Measurements from ENCODE around the gene TMCO4. TPM values are rescaled to one million over a fixed set of nuclear protein-coding genes. Genes with fewer than 3 reads are reported as not detected.

Gene TMCO4
- total and polyA plus RNA-seq, 12 donors = 6.1 to 12.2 (median 8.0) TPM

DNA sequence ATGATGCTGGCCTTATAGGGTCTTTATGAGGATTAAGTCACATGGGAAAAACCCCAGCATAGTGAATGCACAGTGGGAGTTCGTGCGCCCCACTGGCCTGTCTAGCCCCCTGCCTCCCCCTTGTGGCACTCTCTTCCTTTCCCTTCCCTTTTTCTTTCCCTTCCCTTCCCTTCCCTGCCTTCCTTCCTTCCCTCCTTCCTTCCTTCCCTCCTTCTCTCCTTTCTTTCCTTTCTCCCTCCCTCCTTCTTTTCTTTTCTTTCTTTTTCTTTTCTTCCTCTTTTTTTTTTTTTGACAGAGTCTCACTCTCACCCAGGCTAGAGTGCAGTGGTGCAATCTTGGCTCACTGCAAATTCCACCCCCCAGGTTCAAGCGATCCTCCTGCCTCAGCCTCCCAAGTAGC is 96.4 kb downstream of the TMCO4 start:
- ATAC-seq = no peak
- H3K36me3 ChIP-seq = peaks cover 0 to 20% (median 0%) of the 10 kb centered on the region in 9 donors
- WGBS, 2 donors = 83 to 92% methylated on average over 3 of the region's 3 CpGs
- TF ChIP-seq, protein P1, sequence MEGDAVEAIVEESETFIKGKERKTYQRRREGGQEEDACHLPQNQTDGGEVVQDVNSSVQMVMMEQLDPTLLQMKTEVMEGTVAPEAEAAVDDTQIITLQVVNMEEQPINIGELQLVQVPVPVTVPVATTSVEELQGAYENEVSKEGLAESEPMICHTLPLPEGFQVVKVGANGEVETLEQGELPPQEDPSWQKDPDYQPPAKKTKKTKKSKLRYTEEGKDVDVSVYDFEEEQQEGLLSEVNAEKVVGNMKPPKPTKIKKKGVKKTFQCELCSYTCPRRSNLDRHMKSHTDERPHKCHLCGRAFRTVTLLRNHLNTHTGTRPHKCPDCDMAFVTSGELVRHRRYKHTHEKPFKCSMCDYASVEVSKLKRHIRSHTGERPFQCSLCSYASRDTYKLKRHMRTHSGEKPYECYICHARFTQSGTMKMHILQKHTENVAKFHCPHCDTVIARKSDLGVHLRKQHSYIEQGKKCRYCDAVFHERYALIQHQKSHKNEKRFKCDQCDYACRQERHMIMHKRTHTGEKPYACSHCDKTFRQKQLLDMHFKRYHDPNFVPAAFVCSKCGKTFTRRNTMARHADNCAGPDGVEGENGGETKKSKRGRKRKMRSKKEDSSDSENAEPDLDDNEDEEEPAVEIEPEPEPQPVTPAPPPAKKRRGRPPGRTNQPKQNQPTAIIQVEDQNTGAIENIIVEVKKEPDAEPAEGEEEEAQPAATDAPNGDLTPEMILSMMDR (IDR thresholded peaks at IDR 0.05) = no peak
- DNase-seq = no peak
- no peak overlapping the region for H3K4me3 ChIP-seq
- H3K27me3 ChIP-seq = no peaks in the 10 kb centered on the region
- peaks cover 0 to 10% (median 9%) of the 10 kb centered on the region in 9 donors for H3K4me1 ChIP-seq
- intact Hi-C loops (cut with DNase I) = loop anchor here in 4 of 10 donors (5.0 kb wide), 2 partner anchors 36 to 41 kb away; partner anchors contain the start of gene HTR6 (in 3 of the 4)
- H3K27ac ChIP-seq = no peak overlapping the region
- H3K9me3 ChIP-seq = no peaks in the 10 kb centered on the region

DNA sequence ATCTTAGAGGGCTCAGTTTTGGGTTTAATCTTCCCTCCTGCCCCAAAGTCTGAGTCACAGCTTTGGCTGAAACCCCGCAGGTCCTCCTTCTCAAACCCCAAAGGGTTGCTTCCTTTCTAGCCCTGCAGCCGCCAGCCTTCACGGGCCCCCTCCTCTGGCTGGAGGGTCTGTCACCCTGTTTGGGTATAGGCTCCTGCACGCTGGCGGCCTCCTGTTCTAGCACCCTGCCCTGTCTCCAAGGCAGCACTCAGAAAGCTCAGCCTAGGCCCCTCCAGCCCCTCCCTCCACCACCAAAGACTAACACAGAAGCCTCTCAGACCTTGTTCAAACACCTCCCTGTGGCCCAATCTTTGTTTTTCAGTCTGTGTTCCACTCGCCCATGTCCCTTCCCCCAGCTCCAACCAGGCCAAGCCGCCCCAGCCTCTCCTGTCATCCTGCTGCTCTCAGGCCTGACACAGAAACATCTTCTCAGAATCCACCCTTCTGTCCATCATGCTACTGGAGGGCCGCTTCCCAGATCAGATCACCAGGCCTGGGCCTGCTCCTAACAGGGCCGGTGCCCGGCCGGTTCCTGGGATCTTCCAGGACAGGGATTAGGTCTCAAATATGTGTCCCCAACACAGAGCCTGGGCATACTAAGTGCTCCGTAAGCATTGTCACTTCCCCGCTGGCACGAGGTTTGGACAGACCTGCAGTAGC is 99.5 kb downstream of the TMCO4 start:
- Histone ChIP-seq H3K4me3 (no peak overlapping the region), H3K27me3 (no peaks in the 10 kb centered on the region), H3K4me1 (peaks cover 0 to 10% (median 9%) of the 10 kb centered on the region in 9 donors), H3K36me3 (peaks cover 0 to 27% (median 0%) of the 10 kb centered on the region in 9 donors), H3K9me3 (no peaks in the 10 kb centered on the region), H3K27ac (no peak overlapping the region)
- TF ChIP-seq, protein P1 (IDR thresholded peaks at IDR 0.05) = no peak
- 95 to 96% methylated on average over 14 of the region's 14 CpGs for WGBS, 2 donors
- DNase-seq (no peak), ATAC-seq (no peak)
- intact Hi-C loops (cut with DNase I) = loop anchor here in 4 of 10 donors (5.0 kb wide), 2 partner anchors 33 to 38 kb away; partner anchors contain the start of gene HTR6 (in 3 of the 4)

DNA sequence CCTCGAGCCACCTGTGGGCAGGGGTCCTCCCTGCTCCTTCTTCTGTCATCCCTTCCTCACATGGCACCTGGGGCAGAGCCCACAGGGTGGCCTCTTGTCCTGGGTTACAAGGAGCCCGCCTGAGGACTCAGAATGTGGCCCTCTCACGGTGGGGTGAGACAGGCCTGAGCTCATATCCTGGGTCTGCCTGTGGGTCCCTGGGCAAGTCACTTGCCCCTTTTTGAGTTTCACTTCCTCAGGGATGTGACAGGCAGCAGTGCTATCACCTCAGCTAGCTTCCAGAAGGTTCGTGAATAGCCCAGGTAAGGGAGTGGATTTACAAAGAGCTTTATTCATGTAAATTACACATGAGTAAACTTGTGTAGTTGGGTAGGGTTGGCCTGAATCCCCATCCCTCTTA is 101.5 kb downstream of the TMCO4 start:
- 90 to 96% methylated on average over 4 of the region's 4 CpGs for WGBS, 2 donors
- no peak for ATAC-seq
- H3K4me1 ChIP-seq = no peaks in the 10 kb centered on the region

DNA sequence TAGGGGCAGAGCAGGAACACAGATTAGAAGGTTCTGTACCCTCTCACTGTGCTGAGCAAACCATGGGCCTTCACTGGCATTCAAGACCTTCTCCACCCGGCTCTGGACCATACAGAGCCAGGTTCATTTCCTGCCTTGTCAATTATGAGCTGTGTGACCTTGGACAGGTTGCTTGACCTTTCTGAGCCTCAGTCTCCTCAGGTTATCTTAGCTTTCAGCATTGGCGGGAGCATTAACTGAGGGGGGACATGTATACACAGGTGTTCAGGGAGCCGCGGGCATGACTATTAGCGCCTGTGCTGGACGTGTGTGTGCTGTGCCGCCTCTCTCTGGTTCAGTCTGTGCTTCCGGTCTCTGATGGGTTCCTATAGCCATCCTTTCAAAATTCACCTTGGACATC is 102.9 kb downstream of the TMCO4 start:
- peaks cover 0 to 53% (median 0%) of the 10 kb centered on the region in 9 donors for H3K36me3 ChIP-seq
- H3K4me1 ChIP-seq = no peaks in the 10 kb centered on the region
- H3K9me3 ChIP-seq = no peaks in the 10 kb centered on the region
- TF ChIP-seq, protein P1 (IDR thresholded peaks at IDR 0.05) = no peak
- H3K27ac ChIP-seq = no peak overlapping the region
- no peak overlapping the region for H3K4me3 ChIP-seq
- 94 to 95% methylated on average over 8 of the region's 8 CpGs for WGBS, 2 donors
- no peak for ATAC-seq
- intact Hi-C loops (cut with DNase I) = no loop called here
- H3K27me3 ChIP-seq = no peaks in the 10 kb centered on the region
- no peak for DNase-seq

More for the DNA sequence above, 101.5 kb downstream of the TMCO4 start:
- TF ChIP-seq, protein P1 (IDR thresholded peaks at IDR 0.05) = no peak
- Histone ChIP-seq H3K4me3 (no peak overlapping the region), H3K9me3 (no peaks in the 10 kb centered on the region), H3K27ac (no peak overlapping the region), H3K27me3 (no peaks in the 10 kb centered on the region), H3K36me3 (peaks cover 0 to 47% (median 0%) of the 10 kb centered on the region in 9 donors)
- DNase-seq = no peak
- intact Hi-C loops (cut with DNase I) = no loop called here
